BE2C (cell line): ENCODE measurements around the gene FABP2.
A peak's percentile ranks its signal among the peaks of the same experiment; 100 is the strongest.

Experiments
- DNase-seq: peaks from one replicate; pipeline ENCODE4 v3.0.0-alpha.2; 2020
- H3K27me3 ChIP-seq: fragments of 250-450 bp; sonication (Bioruptor Pico); 2 replicates; pipeline ENCODE4 v1.5.1; 2020; ENCODE audit warnings: mild to moderate bottlenecking
- H3K36me3 ChIP-seq: fragments of 250-450 bp; sonication (Bioruptor Pico); 2 replicates; pipeline ENCODE4 v1.5.1; 2020; ENCODE audit warnings: mild to moderate bottlenecking
- H3K4me1 ChIP-seq: fragments of 250-450 bp; sonication (Bioruptor Pico); 2 replicates; pipeline ENCODE4 v1.5.1; 2020
- H3K4me3 ChIP-seq: 2 replicates; pipeline ENCODE4 v1.5.1; 2011; ENCODE audit warnings: low read depth, low read length
- H3K9me3 ChIP-seq: fragments of 250-450 bp; sonication (Bioruptor Pico); 2 replicates; pipeline ENCODE4 v1.5.1; 2020
- TF ChIP-seq, protein P1 (sequence below): IDR thresholded peaks from 2 replicates; pipeline ENCODE4 v1.5.1; 2012; ENCODE audit warnings: mild to moderate bottlenecking, low read depth, low read length

The FABP2 gene

DNA sequence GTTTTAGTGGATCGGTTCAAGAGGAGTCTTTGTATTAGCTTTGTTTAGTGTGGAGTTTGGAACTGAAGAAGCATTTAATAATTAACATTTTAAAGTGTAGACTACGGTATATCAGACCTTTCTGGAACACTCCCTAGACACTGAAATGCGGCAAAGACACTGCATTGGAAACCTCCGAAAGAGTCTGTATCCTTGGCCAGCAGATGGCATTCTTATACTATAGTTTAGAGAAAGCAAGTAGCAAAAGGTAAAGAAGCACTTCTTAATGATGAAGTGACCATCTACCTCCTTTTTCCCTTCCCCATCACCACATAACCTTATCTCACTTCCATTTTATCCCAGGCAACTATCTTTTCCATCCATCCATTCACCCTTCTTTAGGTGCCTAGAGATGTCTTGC, 7.6 kb downstream of the FABP2 start:
- peak; percentile 14 for DNase-seq

DNA sequence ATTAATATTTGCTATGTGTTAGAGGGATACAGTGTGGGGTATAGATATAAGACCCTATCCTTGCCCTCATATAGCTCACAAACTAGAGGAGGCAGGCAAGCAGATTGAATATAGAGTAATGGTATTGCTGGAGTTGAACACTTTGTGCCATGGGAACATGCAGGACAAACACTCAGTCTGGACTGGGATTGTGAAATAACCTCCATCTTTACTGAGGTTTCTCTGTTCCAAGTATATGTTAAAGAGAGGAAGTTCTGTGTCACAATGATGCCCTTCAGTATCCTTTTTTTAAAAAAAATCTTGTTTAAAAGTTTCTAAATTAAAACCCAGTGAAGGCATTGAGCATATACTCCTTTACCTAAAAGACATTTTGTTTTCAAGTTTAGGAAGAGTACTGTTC, 8.7 kb downstream of the FABP2 start:
- TF ChIP-seq, protein P1, sequence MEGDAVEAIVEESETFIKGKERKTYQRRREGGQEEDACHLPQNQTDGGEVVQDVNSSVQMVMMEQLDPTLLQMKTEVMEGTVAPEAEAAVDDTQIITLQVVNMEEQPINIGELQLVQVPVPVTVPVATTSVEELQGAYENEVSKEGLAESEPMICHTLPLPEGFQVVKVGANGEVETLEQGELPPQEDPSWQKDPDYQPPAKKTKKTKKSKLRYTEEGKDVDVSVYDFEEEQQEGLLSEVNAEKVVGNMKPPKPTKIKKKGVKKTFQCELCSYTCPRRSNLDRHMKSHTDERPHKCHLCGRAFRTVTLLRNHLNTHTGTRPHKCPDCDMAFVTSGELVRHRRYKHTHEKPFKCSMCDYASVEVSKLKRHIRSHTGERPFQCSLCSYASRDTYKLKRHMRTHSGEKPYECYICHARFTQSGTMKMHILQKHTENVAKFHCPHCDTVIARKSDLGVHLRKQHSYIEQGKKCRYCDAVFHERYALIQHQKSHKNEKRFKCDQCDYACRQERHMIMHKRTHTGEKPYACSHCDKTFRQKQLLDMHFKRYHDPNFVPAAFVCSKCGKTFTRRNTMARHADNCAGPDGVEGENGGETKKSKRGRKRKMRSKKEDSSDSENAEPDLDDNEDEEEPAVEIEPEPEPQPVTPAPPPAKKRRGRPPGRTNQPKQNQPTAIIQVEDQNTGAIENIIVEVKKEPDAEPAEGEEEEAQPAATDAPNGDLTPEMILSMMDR = no peak

More for the DNA sequence above, 7.6 kb downstream of the FABP2 start:
- H3K4me3 ChIP-seq = no peak overlapping the region
- no peaks in the 10 kb centered on the region for H3K4me1 ChIP-seq
- TF ChIP-seq, protein P1 = peak; percentile 60
- no peaks in the 10 kb centered on the region for H3K36me3 ChIP-seq
- no peaks in the 10 kb centered on the region for H3K9me3 ChIP-seq
- peaks cover 32% of the 10 kb centered on the region for H3K27me3 ChIP-seq

DNA sequence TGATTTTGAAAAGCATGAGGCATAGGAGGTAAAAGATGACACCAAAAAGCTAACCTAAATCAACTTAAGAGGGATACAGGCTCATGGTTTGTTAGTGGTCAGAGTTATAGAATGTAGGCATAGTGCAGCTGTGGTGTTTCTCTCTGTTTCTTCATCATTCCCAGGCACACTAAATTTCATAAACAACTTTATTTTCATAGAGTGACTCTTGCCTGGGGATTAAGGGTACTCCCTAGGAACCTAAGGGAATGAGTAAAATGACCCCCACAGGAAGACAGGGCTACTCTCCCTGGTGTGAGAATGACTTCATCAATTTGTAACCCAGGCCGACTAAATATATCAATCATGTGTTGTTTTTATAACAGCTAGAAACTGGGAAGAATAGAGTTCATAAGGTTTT, 11.1 kb downstream of the FABP2 start:
- H3K36me3 ChIP-seq = no peaks in the 10 kb centered on the region
- TF ChIP-seq, protein P1 = no peak
- no peak for DNase-seq
- peaks cover 38% of the 10 kb centered on the region for H3K27me3 ChIP-seq
- no peaks in the 10 kb centered on the region for H3K4me1 ChIP-seq
- no peaks in the 10 kb centered on the region for H3K9me3 ChIP-seq
- H3K4me3 ChIP-seq = no peak overlapping the region

More for the DNA sequence above, 8.7 kb downstream of the FABP2 start:
- Histone ChIP-seq H3K27me3 (peaks cover 32% of the 10 kb centered on the region), H3K4me3 (no peak overlapping the region), H3K4me1 (no peaks in the 10 kb centered on the region), H3K9me3 (no peaks in the 10 kb centered on the region), H3K36me3 (no peaks in the 10 kb centered on the region)
- DNase-seq = no peak

DNA sequence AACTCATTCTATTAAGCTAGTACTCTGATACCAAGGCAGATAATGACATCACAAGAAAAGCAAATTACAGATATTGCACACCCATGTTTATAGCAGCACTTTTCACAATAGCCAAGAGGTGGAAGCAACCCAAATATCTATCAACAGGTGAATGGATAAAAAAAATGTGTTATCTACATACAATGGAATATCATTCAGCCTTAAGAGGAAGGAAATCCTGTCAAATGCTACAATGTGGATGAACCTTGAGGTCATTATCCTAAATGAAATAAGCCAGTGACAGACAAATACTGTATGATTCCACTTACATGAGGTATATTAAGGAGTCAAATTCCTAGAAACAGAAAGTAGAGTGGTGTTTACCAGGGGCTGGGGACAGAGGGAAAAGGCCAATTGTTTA, 14.3 kb downstream of the FABP2 start:
- DNase-seq = no peak
- Histone ChIP-seq H3K27me3 (peaks cover 37% of the 10 kb centered on the region), H3K9me3 (no peaks in the 10 kb centered on the region), H3K36me3 (no peaks in the 10 kb centered on the region), H3K4me1 (no peaks in the 10 kb centered on the region), H3K4me3 (no peak overlapping the region)
- TF ChIP-seq, protein P1 = no peak

DNA sequence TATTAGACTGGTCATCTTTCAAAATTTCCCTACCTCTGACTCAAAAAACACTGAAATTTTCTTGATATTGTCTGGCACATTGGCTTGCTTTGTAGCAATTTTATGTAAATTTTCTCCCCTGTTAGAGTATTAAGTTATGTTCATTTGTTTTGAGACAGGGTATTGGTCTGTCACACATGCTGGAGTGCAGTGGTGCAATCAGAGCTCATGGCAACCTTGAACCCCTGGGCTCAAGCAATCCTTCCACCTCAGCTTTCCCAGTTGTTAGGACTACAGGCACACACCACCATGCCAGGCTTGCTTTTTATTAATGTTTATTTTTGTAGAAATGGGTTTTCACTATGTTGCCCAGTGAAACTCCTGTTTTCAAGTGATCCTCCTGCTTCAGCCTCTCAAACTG, 17.5 kb downstream of the FABP2 start:
- peaks cover 32% of the 10 kb centered on the region for H3K27me3 ChIP-seq
- no peaks in the 10 kb centered on the region for H3K9me3 ChIP-seq
- H3K4me3 ChIP-seq = no peak overlapping the region
- H3K36me3 ChIP-seq = no peaks in the 10 kb centered on the region
- TF ChIP-seq, protein P1 = no peak
- DNase-seq = no peak
- H3K4me1 ChIP-seq = peaks cover 3% of the 10 kb centered on the region; the same call in 1 of the 2 replicates

DNA sequence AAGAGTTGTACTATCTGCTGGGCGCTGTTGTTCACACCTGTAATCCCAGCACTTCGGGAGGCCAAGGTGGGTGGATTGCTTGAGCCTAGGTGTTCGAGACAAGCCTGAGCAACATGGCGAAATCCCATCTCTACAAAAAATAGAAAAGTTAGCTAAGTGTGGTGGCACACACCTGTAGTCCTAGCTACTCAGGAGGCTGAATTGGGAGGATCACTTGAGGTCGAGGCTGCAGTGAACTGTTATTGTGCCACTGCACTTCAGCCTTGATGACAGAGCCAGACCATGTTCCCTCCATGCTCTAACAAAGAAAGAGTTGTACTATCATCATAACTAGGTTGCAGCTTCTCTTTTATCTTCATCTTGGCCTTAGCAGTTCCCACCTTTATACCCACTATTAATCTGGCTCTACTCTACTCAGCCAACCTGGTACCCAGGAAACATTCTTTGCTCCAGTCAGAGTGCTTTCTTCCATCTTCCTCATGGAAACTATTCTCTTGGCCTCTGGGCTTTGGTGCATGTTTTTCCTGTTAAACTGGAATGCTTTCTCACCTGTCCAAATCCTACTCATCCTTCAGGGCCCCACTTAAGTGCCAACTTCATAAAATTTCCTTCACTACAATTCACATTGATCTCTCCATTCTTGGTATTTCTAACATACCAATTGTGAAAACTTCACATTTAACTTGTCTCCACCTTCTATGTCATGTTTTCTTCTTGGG, 18.2 kb downstream of the FABP2 start:
- Histone ChIP-seq H3K27me3 (peaks cover 32% of the 10 kb centered on the region), H3K4me3 (no peak overlapping the region), H3K4me1 (peaks cover 3% of the 10 kb centered on the region), H3K9me3 (no peaks in the 10 kb centered on the region), H3K36me3 (no peaks in the 10 kb centered on the region)
- no peak for DNase-seq
- TF ChIP-seq, protein P1 = no peak
